HG03460 (cell line): ENCODE results near the gene GPR152.
A peak's percentile ranks its signal among the peaks of the same experiment; 100 is the strongest.
"Not testable (repeated sequence)": the region's sequence is repeated elsewhere in the genome, so short reads cannot be mapped to it uniquely, and the experiment has no call there.

Source experiments
- ATAC-seq: cut with Tn5 transposase; IDR thresholded peaks from one replicate; pipeline ENCODE4 v1.9.1; 2021; ENCODE audit not compliant: unreplicated experiment

Gene GPR152

DNA sequence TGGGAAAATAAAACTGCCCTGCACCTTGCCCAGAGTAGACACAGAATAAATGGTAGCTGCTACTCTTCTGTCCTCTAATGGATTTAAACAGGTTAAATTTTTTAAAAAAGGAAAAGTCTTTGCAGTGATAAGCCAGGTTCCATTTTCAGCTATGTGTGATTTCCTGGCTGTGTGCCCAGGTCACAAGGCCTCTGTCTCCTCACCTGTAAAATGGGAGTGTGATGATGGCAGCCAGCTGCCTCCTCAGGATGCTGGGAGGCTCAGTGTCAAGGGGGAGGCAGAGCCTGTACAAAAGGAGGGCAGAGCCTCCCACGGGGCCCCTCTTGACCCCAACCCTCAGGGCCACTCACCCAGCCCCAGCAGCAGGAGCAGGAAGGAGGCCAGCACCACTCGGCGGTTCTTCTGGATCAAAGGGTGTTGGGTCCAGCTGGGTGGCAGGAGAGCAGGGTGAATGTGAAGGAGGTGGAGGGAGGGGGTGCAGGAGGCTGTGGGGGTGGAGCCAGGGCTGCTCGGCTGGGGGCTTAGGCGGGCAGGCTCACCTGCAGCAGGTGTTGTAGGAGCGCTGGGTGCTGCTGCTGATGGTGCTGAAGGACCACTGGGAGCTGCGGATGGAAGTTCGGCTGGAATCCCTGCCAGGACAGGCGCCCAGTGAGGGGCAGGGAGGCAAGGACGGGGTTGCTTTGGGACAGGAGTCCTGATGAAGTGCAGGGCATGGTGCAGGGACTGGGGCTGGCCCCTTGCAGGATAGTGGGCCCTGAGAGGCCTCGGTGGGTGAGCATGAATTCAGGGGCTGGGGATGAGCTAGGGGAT, 14.6 kb upstream of the GPR152 start:
- ATAC-seq: no peak

DNA sequence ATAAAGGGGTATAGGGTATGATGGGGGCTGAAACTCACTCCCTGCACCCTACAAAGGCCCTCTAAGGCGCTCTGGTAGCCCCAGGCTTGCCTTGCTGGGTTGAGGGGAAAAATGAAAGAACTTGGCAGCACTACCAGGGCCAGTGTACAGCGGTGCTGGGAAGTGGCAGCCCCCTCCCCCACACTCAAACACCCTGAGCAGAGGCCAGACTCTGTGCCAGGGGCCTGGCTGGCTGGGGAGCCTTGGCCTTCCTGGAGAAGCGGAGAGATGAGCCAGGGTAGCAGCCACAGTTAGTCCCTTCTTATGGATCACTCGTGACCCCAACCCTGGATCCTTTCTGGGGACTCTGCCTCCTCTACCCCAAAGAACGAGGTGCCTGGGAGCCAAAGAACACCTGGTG, 13.8 kb upstream of the GPR152 start:
- ATAC-seq: no peak

DNA sequence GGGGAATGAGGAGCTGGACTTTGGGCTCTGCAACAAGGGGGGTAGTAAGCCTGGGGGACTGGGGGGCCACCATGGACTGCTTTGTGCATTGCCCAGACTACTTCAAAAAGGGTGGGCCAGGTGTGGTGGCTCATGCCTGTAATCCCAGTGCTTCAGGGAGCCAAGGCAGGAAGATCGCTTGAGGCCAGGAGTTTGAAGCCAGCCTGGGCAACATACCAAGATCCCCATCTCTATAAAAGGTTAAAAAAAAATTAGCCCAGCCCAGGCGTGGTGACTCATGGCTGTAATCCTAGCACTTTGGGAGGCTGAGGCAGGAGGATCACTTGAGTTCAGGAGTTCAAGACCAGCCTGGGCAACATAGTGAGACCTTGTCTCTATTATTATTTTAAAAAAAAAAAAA, 13.0 kb upstream of the GPR152 start:
- not testable (repeated sequence) for ATAC-seq

DNA sequence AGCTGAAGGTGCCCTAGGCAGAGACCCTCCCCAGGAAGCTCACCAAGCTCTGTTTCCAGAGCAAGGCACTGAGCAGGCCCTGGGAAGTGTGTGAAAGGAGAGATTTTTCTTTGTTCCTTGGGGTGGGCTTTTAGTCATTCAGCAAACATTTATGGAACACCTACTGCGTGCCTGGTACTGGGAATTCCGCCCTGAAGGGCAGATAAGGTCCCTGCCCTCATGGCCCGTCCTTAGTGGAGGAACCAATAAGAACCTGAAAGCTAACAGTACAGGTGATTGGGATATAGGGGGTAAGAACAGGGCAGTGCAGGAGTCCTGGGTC, 12.6 kb upstream of the GPR152 start:
- no peak for ATAC-seq

DNA sequence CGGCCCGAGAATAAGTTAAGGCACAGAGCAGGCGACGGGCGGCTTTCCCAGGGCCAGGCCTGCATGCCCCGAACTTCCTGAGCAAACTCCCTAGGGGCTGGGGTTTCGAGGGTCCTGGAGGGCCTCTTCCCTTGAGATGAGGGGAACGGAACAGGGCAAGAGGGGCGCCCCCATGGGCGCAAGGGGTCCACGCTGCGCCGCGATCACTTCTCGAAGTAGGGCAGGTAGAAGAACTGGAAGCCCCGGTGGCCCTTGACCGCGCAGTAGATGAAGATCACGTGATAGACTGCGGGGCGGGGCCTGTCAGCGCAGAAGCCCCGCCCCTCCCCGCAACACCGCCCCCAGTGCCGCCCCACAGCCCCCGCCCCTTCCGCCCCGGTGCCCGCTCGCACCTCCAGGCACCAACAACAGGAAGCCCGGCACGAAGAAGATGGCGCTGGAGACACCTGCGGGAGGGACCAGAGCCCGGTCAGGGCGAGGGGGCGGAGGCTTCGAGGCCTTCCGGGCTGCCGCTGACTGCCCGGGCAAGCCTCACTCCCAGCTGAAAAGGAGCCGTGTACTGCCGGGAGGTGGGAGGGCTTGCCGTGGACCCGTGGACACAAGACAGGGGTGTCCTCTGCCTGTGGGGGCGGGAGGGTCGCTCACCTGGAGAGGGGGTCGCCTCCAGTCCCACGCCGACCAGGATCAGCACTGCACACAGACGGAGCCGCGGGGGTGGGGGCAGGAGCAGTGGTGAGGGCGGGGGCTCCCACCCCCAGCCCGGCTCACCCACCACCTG, 12.1 kb upstream of the GPR152 start:
- peak; percentile 47 for ATAC-seq

DNA sequence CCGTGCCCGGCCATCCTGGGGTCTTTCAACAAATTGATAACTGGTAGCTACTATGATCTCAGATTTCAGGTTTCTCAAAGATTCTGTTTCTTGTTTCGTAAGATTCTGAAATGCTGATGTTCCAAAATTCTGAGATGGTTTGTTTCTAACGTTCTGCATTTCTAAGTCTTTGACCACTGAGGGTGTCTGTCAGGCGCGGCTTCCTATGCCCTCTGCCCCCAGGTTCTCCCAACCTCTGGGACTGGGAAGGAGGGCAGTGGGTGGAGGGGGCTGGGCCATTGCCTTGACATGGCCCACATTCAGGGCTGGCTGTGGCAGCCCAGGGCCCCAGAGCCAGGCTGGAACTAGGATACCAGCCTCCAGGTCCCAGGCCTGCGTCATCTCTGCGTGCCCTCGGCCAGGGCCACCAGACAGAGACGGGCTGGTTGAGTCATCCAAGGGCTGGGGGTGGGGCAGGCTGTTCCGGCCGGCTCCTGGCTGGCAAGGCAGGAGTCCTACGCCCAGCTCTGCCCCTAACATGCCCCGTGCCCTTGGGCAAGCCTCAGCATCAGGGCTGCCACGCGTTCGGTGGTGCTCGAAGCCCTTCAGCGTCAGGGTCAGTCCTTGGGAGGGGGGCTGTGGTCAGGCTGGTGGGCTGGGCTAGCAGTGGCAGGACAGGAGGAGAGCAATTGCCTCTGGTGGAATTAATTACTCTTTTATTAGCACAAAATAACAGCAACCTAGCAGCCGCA, 11.3 kb upstream of the GPR152 start:
- no peak for ATAC-seq

DNA sequence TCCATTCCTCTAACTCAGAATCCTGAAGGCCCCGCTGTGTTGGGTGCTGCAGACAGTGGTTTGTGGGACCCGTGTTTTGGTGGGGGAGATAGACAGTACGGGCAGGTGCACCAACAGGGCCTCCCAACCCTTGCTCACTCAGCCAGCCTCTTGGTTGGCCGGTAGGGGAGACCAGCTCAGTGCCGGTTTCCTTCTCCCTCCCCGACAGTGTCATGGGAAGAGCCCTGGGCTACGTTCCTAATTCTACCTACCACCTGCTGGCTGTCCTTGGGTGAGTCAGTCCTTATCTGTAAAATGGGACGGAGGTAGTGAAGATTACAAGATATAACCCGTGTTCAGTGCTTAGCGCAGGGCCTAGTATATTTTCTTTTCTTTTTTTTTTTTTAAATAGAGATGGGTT, 10.7 kb upstream of the GPR152 start:
- ATAC-seq: no peak

DNA sequence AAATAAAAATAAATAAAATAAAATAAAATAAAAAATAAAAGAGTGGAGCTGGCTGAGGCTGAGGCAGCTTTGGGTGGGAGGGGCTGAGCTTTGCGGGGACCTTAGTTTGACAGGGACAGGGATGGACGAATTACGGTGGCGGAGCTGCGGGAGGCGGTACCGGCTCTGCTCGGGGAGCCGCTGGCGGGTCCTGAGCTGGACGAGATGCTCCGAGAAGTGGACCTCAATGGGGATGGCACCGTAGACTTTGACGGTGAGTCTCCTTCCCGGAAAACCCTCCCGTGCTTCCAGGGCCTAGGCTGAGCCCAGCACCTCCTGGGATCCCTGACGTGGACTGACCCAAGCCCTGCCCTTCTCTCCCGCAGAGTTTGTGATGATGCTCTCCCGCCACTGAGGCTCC, 5.7 kb upstream of the GPR152 start:
- no peak for ATAC-seq

DNA sequence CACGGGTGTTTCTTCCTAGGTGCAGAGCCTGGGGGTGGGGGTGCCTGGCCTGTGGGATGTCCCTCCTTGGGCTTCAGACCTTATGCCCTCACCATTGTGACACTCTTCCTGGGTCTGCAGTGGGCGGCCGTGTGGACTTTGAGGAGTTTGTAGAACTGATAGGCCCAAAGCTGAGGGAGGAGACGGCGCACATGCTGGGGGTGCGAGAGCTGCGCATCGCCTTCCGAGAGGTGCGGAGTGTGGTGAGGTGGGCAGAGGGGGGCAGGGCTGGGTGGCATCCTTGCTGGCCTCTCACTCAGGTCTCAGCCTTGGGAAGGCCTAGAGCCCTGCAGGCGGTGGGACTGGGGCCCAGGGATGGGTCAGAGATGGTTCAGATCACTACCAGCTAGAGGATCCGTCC, 4.9 kb upstream of the GPR152 start:
- ATAC-seq: no peak

DNA sequence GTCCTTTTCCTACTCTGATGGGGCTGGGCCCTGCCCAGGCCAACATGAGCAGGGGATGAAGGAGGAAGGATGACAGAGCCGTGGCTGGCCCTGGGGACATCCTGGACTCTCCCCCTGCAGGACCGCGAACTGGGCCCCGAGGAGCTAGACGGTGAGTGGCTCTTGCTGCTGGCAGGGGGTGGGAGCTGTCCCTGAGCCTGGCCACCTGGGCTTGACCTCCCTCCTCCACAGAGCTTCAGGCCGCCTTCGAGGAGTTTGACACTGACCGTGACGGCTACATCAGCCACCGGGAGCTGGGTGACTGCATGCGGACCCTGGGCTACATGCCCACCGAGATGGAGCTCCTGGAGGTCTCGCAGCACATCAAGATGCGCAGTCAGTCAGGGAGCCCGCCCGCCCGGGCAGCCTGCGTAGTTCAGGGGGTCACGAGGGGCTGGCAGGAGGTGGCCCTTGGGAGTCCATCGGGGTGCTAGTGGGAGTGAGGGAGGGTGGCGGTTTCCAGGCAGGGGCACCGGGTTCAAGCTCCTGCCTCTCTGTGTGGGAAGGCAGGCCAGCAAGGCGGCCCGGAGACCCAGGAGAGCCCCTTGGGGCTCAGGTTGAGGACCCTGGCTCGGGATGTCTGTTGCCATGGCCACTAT, 3.7 kb upstream of the GPR152 start:
- no peak for ATAC-seq

DNA sequence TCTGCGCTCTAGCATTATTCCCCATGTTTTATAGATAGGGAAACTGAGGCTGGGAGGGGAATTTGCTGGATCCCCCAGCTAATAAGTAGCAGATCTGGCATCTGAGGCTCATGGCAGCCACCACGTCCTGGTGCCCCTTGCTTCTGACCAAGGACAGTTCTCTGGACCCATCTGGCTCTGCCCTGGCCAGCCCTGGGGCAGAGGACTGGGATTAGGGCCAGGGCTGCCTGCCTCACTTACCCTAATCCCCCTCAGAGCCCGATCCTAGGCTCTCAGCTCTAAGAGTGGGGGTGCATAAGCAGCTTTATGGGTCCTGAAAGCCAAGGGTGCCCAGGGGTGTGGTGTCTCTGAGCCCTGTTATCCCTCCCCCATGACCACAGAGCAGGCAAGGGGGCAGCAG, 2.5 kb upstream of the GPR152 start, which contains the start of gene CABP4:
Gene CABP4 (plus strand): TSS at position 301 of the 400 bp plus-strand sequence. CDS start 70 bp downstream, at position 371.
- ATAC-seq: no peak

DNA sequence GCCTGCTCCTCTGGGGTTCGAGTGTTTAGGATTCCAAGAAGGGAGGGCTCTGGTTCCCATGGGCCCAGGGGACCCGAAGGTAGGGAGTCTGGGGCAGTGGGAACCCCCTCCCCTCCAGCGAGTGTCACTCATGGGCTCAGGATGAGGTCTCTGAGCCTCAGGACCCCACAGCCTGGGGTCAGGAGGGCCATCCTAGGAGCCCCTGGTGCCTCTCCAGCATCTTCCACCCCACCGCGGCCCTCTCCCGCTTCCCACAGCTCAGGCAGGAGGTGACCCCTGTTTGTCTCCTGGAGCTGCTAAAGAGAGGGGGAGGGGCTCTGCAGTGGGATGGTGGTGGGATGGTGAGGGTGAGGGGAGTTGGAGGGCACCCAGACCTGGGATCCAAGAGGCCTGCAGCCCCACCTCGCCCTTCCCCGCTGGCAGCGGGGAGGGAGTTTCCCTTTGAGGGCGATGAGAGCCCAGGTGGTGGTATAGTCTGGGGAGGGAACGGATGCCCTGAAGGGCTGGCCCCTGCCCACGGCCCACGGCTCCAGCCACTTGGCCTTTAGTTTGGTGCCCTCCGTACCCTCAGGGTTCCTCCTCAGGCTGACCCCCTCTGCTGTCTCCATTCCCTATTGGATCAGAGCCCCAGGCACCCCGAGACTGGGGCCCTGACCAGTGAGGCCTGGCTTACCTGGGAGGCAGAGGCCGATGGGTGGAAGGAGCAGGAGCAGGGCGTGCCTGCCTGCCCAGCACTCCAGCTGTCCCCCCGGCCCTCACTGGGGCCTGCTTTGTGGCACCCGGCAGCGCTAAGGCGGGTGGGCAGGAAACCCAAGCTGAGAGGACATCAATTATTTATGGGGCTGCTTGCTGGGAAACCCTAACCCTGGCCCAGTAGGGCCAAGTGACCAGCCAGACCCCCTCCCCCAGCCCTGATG, 1.5 kb upstream of the GPR152 start:
- no peak for ATAC-seq

DNA sequence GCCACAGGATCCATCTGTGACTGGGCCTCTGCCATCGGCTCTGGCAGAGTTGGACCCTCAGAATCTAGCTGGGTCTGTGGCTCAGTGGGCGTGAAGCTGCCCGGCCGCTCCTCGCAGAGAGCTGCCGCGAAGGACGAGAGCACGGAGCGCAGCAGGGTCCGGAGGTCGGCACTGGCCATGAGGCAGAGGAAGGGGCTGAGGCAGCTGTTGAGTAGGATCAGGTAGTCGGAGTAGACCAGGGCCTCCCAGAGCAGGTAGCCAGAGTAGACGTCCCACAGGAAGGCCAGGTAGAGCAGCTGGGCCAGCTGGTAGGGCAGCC, 912 bp downstream of the GPR152 start:
- no peak for ATAC-seq

DNA sequence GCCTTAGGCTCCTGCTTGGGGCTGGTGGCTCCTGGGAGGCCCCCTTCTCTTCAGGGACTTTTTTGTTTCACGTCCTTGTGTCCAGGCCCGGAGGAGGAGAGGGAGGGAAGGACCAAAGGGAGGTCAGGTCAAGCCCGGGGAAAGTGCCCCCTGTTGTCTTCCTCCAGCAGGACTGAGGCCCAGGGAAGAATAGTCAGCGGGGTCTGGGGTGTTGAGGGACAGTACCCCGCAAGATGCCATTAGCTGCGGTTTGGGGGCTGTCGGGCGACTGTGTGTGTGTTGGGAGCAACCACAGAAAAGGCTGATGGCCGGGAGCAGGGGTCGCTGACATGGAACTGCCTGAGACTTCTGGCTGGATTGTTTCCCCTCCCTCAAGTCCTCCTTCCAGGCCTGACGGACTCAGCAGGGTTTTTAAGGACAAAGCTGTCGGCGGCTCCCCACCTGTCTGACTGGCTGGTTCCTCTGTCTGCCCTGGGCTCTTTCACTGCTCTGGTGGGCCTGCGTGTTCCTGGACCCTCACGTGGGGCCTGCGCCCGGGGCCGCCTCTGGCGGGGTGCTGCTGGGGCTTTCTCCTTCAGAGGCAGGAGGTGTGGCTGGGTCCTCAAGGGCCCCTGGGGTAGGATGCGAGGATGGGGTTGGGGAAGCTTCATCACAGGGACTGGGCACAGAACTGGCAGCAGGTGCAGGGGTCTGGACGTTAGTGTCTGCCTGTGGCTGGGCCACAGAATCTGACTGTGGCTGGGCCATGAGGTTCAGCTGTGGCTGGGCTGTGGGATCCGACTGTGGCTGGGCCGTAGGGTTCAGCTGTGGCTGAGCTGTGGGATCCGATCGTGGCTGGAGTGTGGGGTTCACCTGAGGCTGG, 1.5 kb downstream of the GPR152 start:
- ATAC-seq: no peak

DNA sequence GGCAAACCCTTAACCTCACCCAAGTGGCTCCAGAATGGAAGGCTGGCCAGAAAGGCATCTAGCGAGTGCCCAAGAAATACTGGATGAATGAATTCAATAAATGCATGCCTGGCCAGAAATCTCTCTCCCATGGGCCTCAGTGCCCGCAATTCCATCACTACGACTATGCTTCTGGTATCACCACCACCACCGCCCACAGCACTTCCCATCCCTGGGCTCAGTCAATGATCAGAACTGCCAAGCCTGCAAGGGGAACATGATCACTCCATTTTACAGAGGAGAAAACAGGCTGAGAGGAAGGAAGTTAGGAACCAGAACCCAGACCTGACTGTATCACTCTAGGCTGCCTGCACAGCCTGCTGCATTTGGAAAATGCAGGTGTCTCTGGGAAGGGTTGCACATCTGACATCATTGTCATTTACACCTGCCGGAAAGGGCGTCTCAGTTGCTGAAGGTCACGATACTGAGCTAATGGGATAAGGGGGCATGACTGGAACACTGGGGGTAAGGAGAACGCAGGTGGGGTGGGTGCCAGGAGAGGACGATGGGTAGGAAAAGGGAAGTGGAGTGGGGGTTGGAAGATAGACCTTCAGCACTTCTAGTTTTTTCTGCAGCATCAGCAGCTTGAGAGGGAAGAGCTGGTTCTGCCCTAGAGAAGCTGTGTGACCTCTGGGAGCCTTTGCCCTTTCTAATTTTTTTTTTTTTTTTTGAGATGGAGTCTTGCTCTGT, 3.2 kb downstream of the GPR152 start:
- no peak for ATAC-seq

DNA sequence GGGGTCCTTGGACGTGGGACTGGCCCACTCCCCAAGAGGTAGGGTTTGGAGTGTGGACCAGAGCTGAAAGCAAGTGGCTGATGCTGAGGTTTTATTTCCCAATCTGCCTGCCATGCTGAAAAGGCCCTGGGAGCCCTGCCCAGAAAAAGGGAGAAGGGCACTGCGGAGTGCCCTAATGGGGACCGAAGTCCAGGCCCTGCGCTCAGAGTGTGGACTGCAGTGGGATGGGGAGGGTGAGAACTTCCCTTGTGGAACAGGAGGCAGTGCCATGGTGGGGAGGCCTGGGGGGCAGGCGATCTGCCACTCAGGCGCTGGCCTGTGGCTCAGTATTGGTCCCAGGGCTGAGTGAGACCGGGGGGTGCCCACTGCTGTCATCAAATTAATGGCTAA, 4.3 kb downstream of the GPR152 start:
- ATAC-seq: no peak

DNA sequence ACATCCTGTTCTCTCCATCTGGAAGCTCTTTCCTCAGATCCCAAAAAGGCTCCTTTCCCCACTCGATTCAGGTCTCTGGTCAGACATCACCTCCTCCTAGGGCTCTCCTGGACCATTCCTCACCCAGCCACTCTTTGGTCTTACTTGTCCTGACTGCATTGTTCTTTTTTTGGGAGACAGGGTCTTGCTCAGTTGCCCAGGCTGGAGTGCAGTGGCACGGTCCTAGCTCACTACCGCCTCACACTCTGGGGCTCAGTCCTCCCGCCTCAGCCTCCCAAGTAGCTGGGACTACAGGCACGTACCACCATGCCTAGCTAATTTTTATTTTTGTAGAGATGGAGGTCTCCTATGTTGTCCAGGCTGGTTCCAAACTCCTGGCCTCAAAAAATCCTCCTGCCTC, 7.0 kb downstream of the GPR152 start:
- ATAC-seq: no peak

DNA sequence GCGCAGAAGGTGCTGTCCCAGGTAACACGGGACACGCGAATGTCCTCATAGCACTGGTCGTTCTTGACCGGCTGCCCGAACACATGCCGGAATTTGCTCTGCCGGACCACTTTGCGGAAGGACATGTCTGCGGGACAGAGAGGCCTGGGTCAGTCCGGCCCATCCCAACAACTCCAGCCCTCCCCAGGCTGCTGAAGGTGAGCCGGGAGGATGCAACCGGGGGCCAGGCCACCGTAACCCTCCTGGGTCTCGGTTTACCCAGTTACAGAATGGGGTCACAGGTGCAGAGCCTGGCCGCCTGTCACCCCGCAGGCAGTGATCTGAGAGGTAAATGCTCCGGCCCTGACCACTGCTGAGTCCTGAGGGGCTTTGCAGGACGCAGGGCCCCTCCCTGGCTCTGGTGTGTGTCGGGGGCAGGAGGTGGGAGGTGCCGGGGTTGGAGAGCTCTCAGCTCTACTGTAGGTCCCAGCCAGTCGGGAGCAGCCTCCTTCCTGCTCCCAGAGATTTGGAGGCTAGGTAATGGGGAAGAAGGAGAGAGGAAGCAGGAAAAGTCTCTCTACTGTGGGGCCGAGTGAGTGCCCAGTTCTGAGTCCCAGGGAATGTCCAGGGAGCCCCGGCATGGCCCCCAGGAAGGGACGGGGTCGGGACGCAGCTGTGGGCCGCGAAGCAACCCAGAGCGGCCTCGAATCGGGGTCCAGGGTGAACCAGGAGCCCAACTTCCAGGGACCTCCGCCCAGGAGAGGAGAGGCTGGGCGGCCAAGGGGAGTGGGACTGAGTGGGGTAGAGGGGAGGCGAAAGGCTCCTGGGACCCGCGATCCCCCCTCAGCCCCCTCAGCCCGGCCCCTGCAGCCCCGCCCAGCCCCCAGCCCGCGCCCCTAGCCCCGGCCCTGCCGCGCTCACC, 9.8 kb downstream of the GPR152 start:
- no peak for ATAC-seq
